22Rv1 (cell line): ENCODE results near the gene CAMK1D.

Source experiments
- ZFX ChIP-seq: fragments of 450-650 bp; IDR thresholded peaks from 2 replicates; pipeline ENCODE4 v1.6.1; 2017; ENCODE audit warnings: antibody characterized with exemption, borderline replicate concordance
- TF ChIP-seq, protein P1 (sequence below): fragments of 450-650 bp; IDR thresholded peaks from 2 replicates; pipeline ENCODE4 v1.5.1; 2017; ENCODE audit warnings: mild to moderate bottlenecking

- TF ChIP-seq, protein P1, sequence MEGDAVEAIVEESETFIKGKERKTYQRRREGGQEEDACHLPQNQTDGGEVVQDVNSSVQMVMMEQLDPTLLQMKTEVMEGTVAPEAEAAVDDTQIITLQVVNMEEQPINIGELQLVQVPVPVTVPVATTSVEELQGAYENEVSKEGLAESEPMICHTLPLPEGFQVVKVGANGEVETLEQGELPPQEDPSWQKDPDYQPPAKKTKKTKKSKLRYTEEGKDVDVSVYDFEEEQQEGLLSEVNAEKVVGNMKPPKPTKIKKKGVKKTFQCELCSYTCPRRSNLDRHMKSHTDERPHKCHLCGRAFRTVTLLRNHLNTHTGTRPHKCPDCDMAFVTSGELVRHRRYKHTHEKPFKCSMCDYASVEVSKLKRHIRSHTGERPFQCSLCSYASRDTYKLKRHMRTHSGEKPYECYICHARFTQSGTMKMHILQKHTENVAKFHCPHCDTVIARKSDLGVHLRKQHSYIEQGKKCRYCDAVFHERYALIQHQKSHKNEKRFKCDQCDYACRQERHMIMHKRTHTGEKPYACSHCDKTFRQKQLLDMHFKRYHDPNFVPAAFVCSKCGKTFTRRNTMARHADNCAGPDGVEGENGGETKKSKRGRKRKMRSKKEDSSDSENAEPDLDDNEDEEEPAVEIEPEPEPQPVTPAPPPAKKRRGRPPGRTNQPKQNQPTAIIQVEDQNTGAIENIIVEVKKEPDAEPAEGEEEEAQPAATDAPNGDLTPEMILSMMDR = no peak
- no peak for TF ChIP-seq ZFX
Measured at GRCh38 chr10:12803776-12804175, 454.4 kb downstream of the CAMK1D start.
